HG02970 (cell line): ENCODE data around the gene ALDH1B1.
"Not testable (repeated sequence)": the region's sequence is repeated elsewhere in the genome, so short reads cannot be mapped to it uniquely, and the experiment has no call there.

Experiments
- ATAC-seq: cut with Tn5 transposase; IDR thresholded peaks from one replicate; pipeline ENCODE4 v1.9.1; 2021; ENCODE audit warnings: mild to moderate bottlenecking, moderate library complexity, moderate number of reproducible peaks; ENCODE audit not compliant: unreplicated experiment, low FRiP score

The ALDH1B1 gene

GRCh38 chr9:38385896-38386295 is 6.6 kb upstream of the ALDH1B1 start:
- ATAC-seq: no peak

- ATAC-seq: no peak
Observed at GRCh38 chr9:38386319-38386895, 6.1 kb upstream of the ALDH1B1 start.

- ATAC-seq: no peak
Observed at GRCh38 chr9:38387066-38387465, 5.4 kb upstream of the ALDH1B1 start.

GRCh38 chr9:38387751-38388150 is 4.8 kb upstream of the ALDH1B1 start:
- ATAC-seq: no peak

- ATAC-seq: no peak
Observed at GRCh38 chr9:38388283-38389223, 3.9 kb upstream of the ALDH1B1 start.

- ATAC-seq: no peak
Observed at GRCh38 chr9:38389313-38389712, 3.2 kb upstream of the ALDH1B1 start.

GRCh38 chr9:38390442-38390841 is 2.1 kb upstream of the ALDH1B1 start:
- no peak for ATAC-seq

GRCh38 chr9:38390851-38391250 is 1.7 kb upstream of the ALDH1B1 start:
- no peak for ATAC-seq

- no peak for ATAC-seq
Observed at GRCh38 chr9:38391278-38392118, 1.0 kb upstream of the ALDH1B1 start.

GRCh38 chr9:38393128-38393796 is 760 bp downstream of the ALDH1B1 start:
- ATAC-seq: no peak

GRCh38 chr9:38394416-38394815 is 1.9 kb downstream of the ALDH1B1 start:
- ATAC-seq: no peak

GRCh38 chr9:38395653-38396370 is 3.3 kb downstream of the ALDH1B1 start:
- no peak for ATAC-seq

GRCh38 chr9:38396371-38396671 is 3.8 kb downstream of the ALDH1B1 start:
- no peak for ATAC-seq

- not testable (repeated sequence) for ATAC-seq
Observed at GRCh38 chr9:38399191-38399590, 6.7 kb downstream of the ALDH1B1 start.

- no peak for ATAC-seq
Observed at GRCh38 chr9:38401994-38402393, 9.5 kb downstream of the ALDH1B1 start.

- ATAC-seq: no peak
Observed at GRCh38 chr9:38404314-38404713, 11.8 kb downstream of the ALDH1B1 start.

- no peak for ATAC-seq
Observed at GRCh38 chr9:38405785-38406184, 13.3 kb downstream of the ALDH1B1 start.

- no peak for ATAC-seq
Observed at GRCh38 chr9:38406476-38407186, 14.1 kb downstream of the ALDH1B1 start.

- no peak for ATAC-seq
Observed at GRCh38 chr9:38408719-38409118, 16.2 kb downstream of the ALDH1B1 start.
